Choroid plexus epithelial cell (primary cell): ENCODE data around the gene RGPD5.
"Not testable (repeated sequence)": the region's sequence is repeated elsewhere in the genome, so short reads cannot be mapped to it uniquely, and the experiment has no call there.

Experiments used
- DNase-seq: peaks from one replicate; pipeline ENCODE4 v3.0.0-alpha.2; 2010; ENCODE audit warnings: low read depth
- H3K4me3 ChIP-seq: 2 replicates; pipeline ENCODE4 v1.5.1; 2011; ENCODE audit warnings: low read depth, mild to moderate bottlenecking, control low read depth, low read length, moderate library complexity

Gene RGPD5

GRCh38 chr2:109794074-109794737 lies at the start of gene RGPD5:
RGPD5 (plus strand) TSS chr2:109794305; CDS start chr2:109794466, 161 bp downstream.
- DNase-seq, H3K4me3 ChIP-seq: not testable (repeated sequence)

- H3K4me3 ChIP-seq, DNase-seq: not testable (repeated sequence)
These were observed 42.5 kb upstream of the RGPD5 start for GRCh38 chr2:109751572-109751971.

- not testable (repeated sequence) for DNase-seq, H3K4me3 ChIP-seq
These were observed 36.8 kb upstream of the RGPD5 start for GRCh38 chr2:109757163-109757824.

GRCh38 chr2:109760265-109761042 lies 33.7 kb upstream of the RGPD5 start:
- DNase-seq, H3K4me3 ChIP-seq: not testable (repeated sequence)

GRCh38 chr2:109761043-109761454 lies 33.1 kb upstream of the RGPD5 start:
- DNase-seq, H3K4me3 ChIP-seq: not testable (repeated sequence)

GRCh38 chr2:109761976-109762375 lies 32.1 kb upstream of the RGPD5 start:
- H3K4me3 ChIP-seq = not testable (repeated sequence)

GRCh38 chr2:109766074-109766473 lies 28.0 kb upstream of the RGPD5 start:
- not testable (repeated sequence) for DNase-seq, H3K4me3 ChIP-seq

More at GRCh38 chr2:109761976-109762375, 32.1 kb upstream of the RGPD5 start:
- not testable (repeated sequence) for DNase-seq

DNA sequence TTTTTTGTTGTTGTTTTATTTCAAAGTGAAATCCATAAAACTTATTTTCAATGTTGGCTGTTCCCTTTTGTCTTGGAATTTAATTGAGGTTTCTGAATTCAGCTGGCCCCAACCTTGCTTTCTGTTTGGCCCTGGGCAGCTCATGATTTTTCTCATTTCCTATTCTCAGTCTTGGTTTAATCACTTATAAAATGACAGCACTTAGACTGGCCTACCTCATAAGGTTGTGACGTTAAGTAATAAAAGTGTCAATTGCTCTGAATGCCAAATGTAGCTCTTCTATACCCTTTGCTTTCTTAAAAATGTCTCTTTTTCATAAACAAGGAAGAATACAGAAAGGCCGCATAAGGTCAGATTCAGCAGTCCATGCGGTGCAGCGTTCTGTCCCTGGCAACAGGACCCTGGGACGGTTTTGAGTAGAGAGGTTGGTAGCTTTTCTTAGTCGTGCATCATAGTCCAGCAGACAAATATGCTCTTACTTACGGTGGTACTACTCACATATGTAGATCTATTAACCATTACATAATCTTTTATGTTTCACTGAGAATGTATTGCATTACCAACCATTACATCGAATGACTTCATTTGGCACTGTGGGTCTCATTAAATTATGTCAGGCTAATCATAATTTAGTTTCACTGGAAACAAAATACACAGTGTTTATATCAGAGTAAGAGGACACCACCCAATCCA lies 27.1 kb upstream of the RGPD5 start:
- not testable (repeated sequence) for H3K4me3 ChIP-seq

DNA sequence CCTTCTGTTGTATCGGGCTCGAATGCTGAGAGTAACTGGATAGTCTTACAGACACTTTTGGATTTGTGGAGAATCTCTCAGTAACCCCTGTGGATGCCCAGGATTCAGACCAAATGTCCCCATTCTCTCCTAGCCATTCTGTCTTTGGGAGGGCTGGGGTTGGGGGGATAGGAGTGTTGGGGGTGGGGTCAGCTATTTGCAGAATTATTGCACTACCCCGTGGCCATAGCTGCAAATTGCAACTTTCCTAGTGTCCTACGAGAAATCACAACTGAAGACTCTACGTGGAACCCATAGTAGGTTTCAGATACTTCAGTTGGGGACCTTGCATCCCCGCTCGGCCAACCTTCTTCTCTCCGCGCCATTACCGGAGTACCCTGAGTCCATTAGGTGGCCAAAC lies 25.2 kb upstream of the RGPD5 start:
- H3K4me3 ChIP-seq, DNase-seq: not testable (repeated sequence)

More for the DNA sequence above, 27.1 kb upstream of the RGPD5 start:
- not testable (repeated sequence) for DNase-seq

DNA sequence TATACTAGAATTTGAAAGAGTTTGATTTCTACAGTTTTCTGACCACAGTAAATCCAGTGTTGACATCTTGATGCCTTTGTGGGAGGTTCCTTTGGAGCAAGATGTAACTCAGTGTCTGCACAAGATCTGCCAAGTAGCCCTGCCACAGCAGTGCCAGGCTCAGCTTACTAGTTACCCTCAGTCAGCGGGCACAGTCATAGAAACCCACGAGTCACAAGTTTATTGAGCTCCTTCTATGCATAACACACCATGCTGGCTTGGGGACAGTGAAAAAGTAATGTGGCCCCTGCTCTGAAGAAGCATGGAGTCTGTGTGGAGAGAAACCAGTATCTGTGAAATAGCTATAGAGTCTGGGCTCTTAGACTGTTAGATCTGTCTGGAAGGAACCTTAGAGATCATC lies 15.0 kb upstream of the RGPD5 start:
- DNase-seq, H3K4me3 ChIP-seq: not testable (repeated sequence)

DNA sequence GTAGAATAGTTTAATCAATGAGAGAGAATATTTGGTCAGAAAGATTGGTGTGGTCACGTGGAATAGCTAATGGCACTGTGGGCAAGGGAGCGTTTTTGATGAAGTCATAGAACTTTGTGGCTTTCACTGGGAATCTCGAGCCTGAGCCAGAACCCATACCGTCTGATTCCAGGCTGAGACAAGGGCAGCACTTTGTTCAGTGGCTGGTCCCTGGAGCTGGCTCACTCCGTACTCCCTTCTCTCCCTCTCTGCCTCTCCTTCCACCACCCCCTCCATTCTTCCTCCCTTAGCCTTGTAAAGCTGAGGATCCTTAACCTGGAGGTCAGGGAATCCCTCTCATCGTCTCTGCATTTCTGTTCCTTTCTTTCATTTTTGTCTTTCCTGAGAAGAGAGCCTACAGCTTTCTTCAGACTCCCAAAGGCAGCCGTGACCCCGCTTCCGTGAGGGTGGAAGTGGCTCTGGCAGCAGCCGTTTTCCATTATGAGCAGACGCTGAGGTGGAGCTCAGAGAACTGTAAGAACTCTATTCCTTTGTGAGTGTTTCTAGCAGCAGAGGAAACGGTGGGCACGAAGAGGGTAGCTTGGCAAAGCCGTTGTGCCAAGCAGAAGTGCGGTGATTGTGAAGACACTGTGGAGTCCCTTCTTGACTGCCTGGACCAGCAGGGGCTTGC lies 12.8 kb upstream of the RGPD5 start:
- H3K4me3 ChIP-seq, DNase-seq: not testable (repeated sequence)

DNA sequence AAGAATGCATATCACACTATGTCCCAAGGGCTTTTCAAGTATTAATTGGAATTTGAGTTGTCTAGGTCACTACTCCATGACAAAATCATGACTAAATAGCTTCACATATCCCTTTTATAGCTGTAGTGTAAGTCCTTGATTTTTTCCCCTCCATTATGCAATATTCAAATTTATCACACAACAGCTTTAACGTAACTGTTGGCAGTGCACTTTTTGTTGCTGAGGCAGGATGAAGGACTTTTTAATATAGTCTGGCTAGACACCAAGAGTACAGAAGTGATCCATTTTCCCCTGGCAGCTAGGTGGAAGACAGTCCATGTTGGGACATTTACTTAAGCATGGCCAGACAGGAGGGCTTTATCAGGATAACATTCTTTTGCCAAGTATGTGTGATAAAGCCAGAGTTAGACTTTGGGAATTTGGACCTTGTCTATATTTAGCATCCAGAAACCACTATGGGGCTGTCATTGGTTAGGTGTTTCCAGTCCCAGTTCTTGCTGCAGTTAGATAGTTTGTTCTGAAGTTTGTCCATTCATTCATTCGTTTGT lies 11.6 kb upstream of the RGPD5 start:
- not testable (repeated sequence) for DNase-seq, H3K4me3 ChIP-seq

DNA sequence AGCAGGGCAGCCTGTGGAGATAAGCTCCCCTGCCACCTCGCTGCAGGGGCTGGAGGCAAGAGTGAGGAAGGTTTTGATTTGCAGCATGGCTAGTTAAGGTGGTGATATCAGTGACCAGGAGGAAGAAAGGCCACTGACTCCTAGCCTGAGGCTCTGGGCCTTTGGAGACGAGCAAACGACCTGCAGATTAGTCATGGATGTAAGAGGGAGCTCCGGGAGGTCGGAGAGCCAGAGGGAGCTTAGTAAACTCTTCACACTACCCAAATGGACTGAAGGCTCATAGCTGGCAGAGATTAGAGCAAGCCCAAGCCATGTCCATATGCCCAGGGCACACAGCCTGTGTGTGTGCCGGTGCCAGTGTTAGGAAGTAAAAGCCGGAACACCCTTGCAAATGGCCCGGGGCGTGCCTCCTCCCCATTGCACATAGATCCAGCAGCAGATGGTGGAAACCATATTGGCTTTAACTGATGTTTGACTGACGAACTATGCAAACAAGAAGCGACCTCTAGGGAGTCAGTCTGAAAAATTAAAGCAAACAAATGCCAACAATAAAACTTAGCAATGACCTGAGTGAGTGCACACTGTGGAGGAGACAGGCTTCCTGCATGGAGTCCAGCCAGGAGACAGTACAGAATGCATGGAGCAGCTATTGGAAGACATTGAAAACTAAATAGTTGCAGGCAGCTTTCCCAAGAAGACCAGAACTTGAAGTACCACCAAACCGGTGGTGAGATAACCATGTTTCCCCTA lies 2.4 kb upstream of the RGPD5 start:
- H3K4me3 ChIP-seq, DNase-seq: not testable (repeated sequence)

DNA sequence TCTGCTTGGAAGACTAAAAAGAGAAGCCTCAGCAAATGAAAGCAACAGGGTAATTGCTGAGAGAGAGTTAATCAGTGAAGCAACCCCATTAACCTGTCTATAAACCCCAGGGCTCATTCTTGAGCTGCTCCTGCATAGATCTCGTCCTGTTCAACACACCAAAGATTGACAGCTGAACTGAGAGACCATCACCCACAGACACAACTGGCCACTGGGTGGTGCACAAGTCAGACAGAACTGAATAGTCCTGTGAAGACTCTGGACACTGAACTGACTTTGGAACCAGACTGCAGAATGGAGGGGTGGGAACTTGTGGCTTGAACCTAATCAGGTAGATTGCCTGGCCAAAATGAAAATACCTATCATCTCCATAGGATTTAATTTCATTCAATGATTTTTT lies 1.4 kb upstream of the RGPD5 start:
- DNase-seq, H3K4me3 ChIP-seq: not testable (repeated sequence)

DNA sequence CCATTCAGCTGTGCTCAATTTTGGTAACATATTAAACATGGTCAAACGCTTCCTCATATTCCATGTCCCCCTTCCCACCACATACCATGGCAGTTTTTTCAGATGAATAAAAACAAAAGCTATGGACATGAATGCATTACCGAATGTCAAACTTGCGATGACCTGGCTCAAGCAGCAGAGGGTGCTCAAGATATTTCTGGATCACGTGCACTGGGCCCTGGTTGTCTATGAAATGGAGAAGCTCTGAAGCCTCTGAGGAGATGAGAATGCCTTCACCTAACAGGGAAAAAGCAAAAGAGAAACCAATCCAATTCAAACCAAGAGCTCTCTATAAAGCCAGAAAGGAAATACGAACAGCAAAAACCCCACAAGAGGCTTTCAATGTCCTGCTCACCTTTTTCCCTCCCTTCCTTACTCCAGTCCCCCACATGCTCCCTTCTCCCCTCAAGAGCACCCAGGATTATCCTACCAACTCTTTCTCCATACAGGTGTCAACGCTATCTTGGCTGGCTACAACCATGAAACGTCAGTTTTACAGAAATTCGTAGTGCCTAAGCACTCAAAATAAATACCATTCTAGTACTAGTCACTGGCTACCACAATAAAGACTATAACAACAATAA lies 77.1 kb downstream of the RGPD5 start:
- not testable (repeated sequence) for H3K4me3 ChIP-seq, DNase-seq

DNA sequence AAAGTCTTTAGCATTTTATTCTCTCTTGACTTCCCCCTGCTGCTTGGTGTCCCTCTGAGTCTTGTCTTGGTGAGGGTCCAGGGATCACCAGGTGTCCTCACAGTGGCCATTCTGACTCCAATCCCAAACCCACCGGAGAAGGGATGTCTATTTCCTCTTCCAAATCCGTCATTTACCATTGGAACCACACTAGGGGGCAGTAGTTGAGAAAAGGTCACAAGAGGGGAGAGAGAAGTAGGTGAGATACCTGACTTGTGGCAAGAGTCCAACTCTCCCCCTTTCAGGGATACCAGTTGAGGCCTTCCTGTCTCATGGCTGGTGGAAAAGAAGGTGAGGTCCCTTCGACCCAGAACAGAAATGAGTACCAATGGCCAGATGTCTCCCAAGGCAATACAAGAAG lies 82.5 kb downstream of the RGPD5 start:
- not testable (repeated sequence) for H3K4me3 ChIP-seq, DNase-seq

DNA sequence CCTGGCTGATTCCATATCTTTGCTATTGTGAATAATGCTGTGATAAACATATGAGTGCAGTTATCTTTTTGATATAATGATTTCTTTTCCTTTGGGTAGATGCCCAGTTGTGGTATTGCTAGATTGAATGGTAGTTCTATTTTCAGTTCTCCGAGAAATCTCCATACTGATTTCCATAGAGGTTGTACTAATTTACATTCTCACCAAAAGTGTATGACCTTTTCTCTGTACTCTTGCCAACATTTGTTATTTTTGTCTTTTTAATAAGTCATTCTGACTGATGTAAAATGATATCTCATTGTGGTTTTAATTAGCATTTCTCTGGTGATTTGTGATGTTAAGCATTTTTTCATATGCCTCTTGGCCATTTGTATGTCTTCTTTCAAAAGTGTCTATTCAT lies 88.0 kb downstream of the RGPD5 start:
- H3K4me3 ChIP-seq, DNase-seq: not testable (repeated sequence)
